ENCODE data around the gene MCEMP1. TPM values are rescaled to one million over a fixed set of nuclear protein-coding genes. Genes with fewer than 3 reads are reported as not detected.

Gene MCEMP1
- polyA plus RNA-seq, 1 donor from 2014 or later, result not detected

DNA sequence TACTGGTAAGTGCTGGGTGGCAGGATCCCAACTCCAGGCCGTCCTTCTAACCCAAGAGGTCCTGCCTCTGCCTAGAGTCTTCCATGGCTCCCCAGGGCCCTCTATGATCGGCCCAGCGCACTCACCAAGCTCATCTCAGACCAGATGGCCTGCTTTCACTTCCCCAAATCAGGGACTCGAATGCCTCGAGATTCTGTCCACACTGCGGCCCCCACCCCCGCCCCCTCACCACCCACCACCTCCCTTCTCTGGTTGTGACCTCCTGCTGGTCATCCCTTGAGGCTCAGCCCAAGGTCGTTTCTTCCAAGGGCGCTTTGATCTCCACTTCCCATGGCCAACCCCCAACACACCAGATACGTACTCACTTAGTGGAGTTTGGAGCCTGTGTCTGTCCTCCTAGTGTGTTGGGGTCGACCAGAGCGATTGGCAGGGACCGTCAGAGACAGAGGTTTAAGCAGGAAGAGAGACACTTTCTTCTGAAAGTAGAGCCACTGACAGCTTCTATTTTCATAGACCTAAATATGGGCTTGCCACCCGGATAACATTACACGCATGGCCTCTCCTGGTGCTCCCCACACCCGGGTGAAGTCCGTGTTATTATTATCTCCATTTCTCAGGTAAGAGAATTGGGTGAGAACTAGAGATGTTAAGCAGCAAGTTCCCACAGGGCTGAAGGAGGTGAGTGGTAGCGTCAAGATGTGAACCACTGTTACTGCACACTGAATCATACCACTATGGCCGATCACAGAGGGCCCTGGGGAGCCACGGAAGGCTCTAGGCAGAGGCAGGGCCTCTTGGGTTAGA, 25.0 kb downstream of the MCEMP1 start, which contains the start of gene FCER2:
Gene FCER2, minus strand, starts transcription at position 478 of the 804 bp plus-strand sequence. CDS start 2,371 bp downstream, outside the sequence.
- Histone ChIP-seq H3K4me3 (ENCODE audit: low read length) (no peak within 1 kb of the TSS), H3K79me2 (replicated peaks; ENCODE audit: insufficient read depth, low read length) (no peaks in the 10 kb centered on the region), H3K9me3 (ENCODE audit: low read length) (no peaks in the 10 kb centered on the region), H3K9ac (ENCODE audit: low read length) (no peak within 1 kb of the TSS), H2AFZ (ENCODE audit: low read depth, low read length) (no peak within 1 kb of the TSS), H3K9me2 (ENCODE audit: insufficient read depth, low read length) (no peaks in the 10 kb centered on the region), H3K27ac (ENCODE audit: low read length) (no peak within 1 kb of the TSS), H3F3A (ENCODE audit: insufficient read depth, low read length, poor library complexity, severe bottlenecking) (no peaks in the 10 kb centered on the region), H3K4me2 (ENCODE audit: low read length) (no peak within 1 kb of the TSS), H3K36me3 (ENCODE audit: insufficient read depth, low read length) (no peaks in the 10 kb centered on the region), H3K27me3 (ENCODE audit: insufficient read depth, low read depth, low read length) (no peaks in the 10 kb centered on the region), H4K20me1 (ENCODE audit: insufficient read depth) (no peaks in the 10 kb centered on the region)
- TF ChIP-seq RAD21 (conservative IDR thresholded peaks at IDR 0.05) (no peak), POLR2AphosphoS5 (IDR thresholded peaks at IDR 0.05) (no peak), EP300 (conservative IDR thresholded peaks at IDR 0.05; ENCODE audit: poor library complexity, severe bottlenecking) (no peak), EZH2 (IDR thresholded peaks at IDR 0.05; ENCODE audit: borderline replicate concordance, insufficient read depth, low read length, poor library complexity, severe bottlenecking) (no peak), MXI1 (conservative IDR thresholded peaks at IDR 0.05; ENCODE audit: poor library complexity, severe bottlenecking) (no peak), TAF1 (IDR thresholded peaks at IDR 0.05; ENCODE audit: low read depth) (no peak), SMC3 (conservative IDR thresholded peaks at IDR 0.05; ENCODE audit: poor library complexity) (no peak)
- TF ChIP-seq, protein P1, sequence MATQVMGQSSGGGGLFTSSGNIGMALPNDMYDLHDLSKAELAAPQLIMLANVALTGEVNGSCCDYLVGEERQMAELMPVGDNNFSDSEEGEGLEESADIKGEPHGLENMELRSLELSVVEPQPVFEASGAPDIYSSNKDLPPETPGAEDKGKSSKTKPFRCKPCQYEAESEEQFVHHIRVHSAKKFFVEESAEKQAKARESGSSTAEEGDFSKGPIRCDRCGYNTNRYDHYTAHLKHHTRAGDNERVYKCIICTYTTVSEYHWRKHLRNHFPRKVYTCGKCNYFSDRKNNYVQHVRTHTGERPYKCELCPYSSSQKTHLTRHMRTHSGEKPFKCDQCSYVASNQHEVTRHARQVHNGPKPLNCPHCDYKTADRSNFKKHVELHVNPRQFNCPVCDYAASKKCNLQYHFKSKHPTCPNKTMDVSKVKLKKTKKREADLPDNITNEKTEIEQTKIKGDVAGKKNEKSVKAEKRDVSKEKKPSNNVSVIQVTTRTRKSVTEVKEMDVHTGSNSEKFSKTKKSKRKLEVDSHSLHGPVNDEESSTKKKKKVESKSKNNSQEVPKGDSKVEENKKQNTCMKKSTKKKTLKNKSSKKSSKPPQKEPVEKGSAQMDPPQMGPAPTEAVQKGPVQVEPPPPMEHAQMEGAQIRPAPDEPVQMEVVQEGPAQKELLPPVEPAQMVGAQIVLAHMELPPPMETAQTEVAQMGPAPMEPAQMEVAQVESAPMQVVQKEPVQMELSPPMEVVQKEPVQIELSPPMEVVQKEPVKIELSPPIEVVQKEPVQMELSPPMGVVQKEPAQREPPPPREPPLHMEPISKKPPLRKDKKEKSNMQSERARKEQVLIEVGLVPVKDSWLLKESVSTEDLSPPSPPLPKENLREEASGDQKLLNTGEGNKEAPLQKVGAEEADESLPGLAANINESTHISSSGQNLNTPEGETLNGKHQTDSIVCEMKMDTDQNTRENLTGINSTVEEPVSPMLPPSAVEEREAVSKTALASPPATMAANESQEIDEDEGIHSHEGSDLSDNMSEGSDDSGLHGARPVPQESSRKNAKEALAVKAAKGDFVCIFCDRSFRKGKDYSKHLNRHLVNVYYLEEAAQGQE (IDR thresholded peaks at IDR 0.05; ENCODE audit: borderline replicate concordance), result no peak
- TF ChIP-seq, protein P2, sequence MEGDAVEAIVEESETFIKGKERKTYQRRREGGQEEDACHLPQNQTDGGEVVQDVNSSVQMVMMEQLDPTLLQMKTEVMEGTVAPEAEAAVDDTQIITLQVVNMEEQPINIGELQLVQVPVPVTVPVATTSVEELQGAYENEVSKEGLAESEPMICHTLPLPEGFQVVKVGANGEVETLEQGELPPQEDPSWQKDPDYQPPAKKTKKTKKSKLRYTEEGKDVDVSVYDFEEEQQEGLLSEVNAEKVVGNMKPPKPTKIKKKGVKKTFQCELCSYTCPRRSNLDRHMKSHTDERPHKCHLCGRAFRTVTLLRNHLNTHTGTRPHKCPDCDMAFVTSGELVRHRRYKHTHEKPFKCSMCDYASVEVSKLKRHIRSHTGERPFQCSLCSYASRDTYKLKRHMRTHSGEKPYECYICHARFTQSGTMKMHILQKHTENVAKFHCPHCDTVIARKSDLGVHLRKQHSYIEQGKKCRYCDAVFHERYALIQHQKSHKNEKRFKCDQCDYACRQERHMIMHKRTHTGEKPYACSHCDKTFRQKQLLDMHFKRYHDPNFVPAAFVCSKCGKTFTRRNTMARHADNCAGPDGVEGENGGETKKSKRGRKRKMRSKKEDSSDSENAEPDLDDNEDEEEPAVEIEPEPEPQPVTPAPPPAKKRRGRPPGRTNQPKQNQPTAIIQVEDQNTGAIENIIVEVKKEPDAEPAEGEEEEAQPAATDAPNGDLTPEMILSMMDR (IDR thresholded peaks at IDR 0.05; ENCODE audit: poor library complexity, severe bottlenecking), result no peak

DNA sequence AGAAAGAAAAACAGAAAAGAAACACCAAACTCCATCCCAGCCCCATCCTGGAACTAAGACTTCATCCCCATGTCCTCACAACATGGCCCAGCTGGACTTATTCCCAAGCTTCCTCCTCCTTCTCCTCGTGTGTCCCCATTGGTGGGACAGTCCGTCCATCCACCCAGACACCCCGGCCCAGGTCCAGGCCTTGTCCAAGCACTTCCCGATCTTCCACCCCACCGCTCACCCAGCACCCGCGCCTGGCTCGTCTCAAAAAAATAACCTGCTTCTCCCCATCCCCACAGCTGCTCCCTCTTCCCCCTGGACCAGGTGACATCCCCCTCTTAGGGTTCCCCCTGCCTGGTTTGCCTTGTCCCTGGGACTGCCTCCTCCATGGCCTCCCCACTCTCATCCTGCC, 26.4 kb downstream of the MCEMP1 start:
- Histone ChIP-seq H3K27me3 (ENCODE audit: insufficient read depth, low read depth, low read length) (no peaks in the 10 kb centered on the region), H2AFZ (ENCODE audit: low read depth, low read length) (no peak overlapping the region), H3K9me2 (ENCODE audit: insufficient read depth, low read length) (no peaks in the 10 kb centered on the region), H3K9ac (ENCODE audit: low read length) (no peak overlapping the region), H3F3A (ENCODE audit: insufficient read depth, low read length, poor library complexity, severe bottlenecking) (no peaks in the 10 kb centered on the region), H3K4me2 (ENCODE audit: low read length) (no peak overlapping the region), H3K79me2 (replicated peaks; ENCODE audit: insufficient read depth, low read length) (no peaks in the 10 kb centered on the region), H3K27ac (ENCODE audit: low read length) (no peak overlapping the region), H3K9me3 (ENCODE audit: low read length) (no peaks in the 10 kb centered on the region), H3K36me3 (ENCODE audit: insufficient read depth, low read length) (no peaks in the 10 kb centered on the region), H3K4me3 (ENCODE audit: low read length) (no peak overlapping the region), H4K20me1 (ENCODE audit: insufficient read depth) (no peaks in the 10 kb centered on the region)
- TF ChIP-seq EP300 (conservative IDR thresholded peaks at IDR 0.05; ENCODE audit: poor library complexity, severe bottlenecking), result no peak
- TF ChIP-seq RAD21 (conservative IDR thresholded peaks at IDR 0.05), result no peak
- TF ChIP-seq, protein P2 (IDR thresholded peaks at IDR 0.05; ENCODE audit: poor library complexity, severe bottlenecking), result no peak
- no peak for TF ChIP-seq MXI1 (conservative IDR thresholded peaks at IDR 0.05; ENCODE audit: poor library complexity, severe bottlenecking)
